ENCODE results near the gene CCDC88B. TPM values are rescaled to one million over a fixed set of nuclear protein-coding genes. Genes with fewer than 3 reads are reported as not detected.

CCDC88B gene
- polyA plus RNA-seq, 1 donor = 3.3 TPM

DNA sequence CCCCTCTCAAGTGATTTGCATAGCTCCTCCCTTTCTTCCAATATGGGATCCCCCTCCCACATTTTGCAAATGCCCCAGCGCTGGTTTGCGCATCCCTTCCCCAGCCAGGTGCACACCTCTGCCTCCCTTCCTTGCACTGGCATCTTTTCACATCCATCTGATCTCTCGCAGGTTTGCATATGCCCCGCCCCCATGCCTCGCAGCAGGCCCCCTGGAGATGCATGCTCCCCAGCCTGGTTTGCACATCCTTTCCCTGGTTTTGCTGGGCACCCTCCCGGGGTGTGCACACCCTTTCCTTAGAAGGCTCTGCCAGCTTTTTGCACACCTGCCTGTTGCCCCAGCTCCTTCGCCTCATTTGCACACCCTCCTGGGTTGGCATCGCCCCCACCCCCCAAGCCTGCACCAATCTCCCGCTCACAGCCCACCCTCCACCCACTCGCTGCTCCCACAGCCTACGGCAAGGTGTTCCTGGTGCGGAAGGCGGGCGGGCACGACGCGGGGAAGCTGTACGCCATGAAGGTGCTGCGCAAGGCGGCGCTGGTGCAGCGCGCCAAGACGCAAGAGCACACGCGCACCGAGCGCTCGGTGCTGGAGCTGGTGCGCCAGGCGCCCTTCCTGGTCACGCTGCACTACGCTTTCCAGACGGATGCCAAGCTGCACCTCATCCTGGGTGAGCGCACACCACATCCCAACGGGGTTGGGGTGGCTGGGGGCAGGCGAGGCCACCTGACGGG, 19.9 kb downstream of the CCDC88B start:
- DNase-seq = no peak

DNA sequence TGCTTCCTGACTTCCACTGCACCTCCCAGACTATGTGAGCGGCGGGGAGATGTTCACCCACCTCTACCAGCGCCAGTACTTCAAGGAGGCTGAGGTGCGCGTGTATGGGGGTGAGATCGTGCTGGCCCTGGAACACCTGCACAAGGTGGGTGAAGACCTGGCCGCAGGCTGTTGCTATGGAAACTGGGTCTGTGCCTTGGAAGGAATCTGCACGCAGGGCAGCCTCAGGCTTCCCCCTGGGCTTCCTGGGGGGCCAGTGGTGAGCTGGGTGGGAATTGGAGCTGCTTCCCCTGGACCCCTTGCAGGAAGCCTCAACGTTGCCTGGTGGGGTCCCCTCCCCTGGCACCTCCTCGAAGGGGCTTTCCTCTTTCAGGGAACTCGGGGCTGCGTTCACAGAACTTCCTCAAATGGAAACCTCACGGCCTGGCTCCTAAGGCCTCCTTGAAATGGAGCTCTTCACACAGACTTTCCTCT, 20.5 kb downstream of the CCDC88B start:
- DNase-seq = no peak

DNA sequence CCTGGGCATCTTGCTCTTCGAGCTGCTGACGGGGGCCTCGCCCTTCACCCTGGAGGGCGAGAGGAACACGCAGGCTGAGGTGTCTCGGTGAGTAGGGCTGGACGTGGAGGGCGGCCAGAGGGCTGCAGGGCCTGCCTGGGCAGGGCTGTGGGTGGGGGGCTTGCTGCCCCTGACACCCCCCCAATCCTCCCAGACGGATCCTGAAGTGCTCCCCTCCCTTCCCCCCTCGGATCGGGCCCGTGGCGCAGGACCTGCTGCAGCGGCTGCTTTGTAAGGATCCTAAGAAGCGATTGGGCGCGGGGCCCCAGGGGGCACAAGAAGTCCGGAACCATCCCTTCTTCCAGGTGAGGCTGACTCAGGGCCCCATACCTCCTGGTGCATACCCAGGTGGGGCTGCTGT, 21.7 kb downstream of the CCDC88B start:
- DNase-seq = no peak

GRCh38 chr11:64362339-64362738, 22.3 kb downstream of the CCDC88B start:
- no peak for DNase-seq

GRCh38 chr11:64364435-64364834, 24.4 kb downstream of the CCDC88B start:
- DNase-seq = no peak

DNA sequence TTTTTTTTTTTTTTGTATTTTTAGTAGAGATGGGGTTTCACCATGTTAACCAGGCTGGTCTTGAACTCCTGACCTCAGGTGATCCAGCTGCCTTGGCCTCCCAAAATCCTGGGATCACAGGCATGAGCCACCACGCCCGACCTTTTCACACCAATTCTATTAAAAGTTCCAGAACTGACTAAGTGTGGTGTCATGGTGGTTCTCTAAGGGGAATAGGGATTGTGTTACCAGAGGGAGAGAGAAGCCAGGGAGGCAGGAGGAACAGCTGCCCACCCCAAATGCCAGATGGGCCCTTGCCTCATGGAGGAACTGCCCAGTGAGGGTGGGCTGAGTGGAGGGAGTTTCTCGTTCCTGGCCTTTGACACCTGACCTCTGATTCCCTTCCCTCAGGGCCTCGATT, 24.9 kb downstream of the CCDC88B start:
- no peak for DNase-seq

DNA sequence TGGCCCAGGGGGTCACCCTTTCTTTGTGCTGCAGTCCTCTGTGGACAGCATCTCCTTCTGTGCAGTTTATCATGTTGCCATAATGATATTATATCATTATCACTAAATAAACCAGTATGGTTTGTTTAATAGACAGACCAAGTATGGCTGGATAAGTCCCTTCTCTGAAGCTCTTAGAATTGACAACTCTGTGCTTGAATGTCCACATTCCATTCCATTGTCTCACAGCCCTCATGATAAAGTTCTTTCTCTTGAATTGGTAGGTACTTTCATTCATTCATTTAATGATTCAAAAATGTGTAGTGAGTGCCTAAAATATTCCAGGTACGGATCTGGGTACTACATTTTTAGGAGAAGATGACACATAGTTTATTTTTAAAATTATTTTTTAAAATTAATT, 26.7 kb downstream of the CCDC88B start:
- no peak for DNase-seq

DNA sequence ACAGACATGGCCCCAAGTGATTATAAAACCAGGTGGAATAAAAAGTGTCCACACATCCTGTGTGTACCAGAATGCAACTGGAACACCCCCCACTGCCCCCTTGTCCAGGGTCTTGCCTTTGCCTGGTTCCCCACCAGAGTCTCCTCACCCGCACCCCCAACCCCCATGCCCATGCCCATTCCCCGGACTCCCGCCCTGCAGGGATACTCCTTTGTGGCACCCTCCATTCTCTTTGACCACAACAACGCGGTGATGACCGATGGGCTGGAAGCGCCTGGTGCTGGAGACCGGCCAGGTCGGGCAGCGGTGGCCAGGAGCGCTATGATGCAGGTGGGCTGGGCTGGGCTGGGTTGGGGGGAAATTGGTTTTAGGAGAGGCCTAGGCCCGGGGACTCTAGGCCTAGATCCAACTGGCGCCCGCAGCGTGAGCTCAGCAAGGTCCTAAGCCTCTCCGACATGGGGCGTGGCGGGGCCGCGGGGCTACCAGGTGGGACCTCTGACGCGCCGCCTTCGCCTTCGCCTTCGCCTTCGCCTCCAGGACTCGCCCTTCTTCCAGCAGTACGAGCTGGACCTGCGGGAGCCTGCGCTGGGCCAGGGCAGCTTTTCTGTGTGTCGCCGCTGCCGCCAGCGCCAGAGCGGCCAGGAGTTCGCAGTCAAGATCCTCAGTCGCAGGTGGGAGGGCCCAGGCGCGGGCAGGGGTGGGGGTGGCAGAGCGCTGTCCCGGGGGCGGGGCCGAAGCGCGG, 28.1 kb downstream of the CCDC88B start:
- no peak for DNase-seq

- no peak for DNase-seq
Observed at GRCh38 chr11:64368673-64369074, 28.7 kb downstream of the CCDC88B start.

- no peak for DNase-seq
Observed at GRCh38 chr11:64369440-64370421, 29.7 kb downstream of the CCDC88B start.

GRCh38 chr11:64371201-64371600, 31.2 kb downstream of the CCDC88B start:
- no peak for DNase-seq

DNA sequence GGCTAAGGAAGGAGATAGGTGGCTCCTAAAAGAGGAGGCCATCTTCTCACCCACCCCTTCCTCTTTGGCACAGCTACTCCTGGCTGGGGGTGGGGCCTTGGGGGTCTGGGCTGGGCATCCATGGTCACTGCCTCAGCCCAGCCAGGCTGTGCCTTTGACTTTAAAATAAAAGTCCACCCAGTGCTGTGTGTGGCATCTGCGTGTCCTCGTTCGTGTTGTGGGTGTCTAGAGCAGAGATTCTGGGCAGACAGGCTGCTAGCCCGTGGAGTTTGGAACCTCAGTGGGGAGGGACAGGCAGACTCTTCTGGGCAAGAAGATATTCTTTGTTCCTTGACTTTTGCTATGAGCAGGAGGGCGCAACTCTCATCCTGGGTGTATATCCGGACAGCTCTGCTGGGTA, 32.0 kb downstream of the CCDC88B start:
- no peak for DNase-seq

- no peak for DNase-seq
Observed at GRCh38 chr11:64372802-64373597, 33.0 kb downstream of the CCDC88B start.

- DNase-seq = no peak
Observed at GRCh38 chr11:64373598-64373974, 33.6 kb downstream of the CCDC88B start.

DNA sequence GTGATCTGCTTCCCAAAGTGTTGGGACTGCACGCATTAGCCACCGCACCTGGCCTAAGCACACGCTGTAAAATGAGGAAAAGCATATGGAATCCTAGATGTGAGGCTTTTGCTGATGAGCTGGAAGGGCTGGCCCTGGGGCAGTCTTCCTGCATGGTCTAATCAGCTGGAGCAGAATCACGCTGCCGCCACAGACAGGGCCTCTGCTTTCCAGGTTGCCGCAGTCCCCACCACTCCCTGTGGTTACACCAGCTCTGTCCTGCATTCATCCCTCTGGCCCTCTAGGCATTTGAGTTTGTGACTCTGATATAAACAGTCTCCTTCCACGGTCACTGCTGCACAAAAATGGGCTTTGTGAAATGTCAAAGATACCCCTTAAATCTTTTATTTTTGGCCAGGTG, 36.1 kb downstream of the CCDC88B start:
- no peak for DNase-seq

GRCh38 chr11:64378335-64378880, 38.4 kb downstream of the CCDC88B start:
- no peak for DNase-seq

DNA sequence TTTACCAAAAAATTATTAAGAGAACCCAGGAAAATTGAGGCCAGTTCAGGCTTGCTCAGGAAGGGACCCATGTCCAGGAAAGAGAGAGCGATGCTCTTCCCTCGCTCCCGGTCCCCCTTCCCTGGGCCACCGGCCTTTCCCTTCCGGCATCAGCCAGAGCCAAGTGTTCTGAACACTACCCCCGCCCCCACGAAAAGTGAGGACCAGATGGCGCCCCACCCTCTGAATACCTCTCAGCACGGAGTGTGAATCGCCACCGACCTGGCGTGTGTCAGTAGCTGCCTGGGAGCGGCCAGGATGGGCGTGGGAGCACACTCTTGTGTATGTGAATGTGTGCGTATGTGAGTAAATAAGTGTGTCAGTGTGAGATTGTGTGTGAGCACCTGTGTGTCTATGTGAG, 39.2 kb downstream of the CCDC88B start:
- no peak for DNase-seq

- no peak for DNase-seq
Observed at GRCh38 chr11:64379817-64380709, 40.1 kb downstream of the CCDC88B start.

- no peak for DNase-seq
Observed at GRCh38 chr11:64381350-64381749, 41.3 kb downstream of the CCDC88B start.

- DNase-seq = no peak
Observed at GRCh38 chr11:64382047-64382446, 42.0 kb downstream of the CCDC88B start.
